Measurements from ENCODE around the gene TRABD.

Gene TRABD

GRCh38 chr22:50184004-50184901, 1.5 kb upstream of the TRABD start:
- peaks cover 22% of the 10 kb centered on the region for H4K20me1 ChIP-seq (ENCODE audit: insufficient read depth, low read length)
- no peak overlapping the region for H3K9ac ChIP-seq (ENCODE audit: low read depth, low read length)
- H3K4me2 ChIP-seq (ENCODE audit: insufficient read depth, low read length) = no peak overlapping the region
- ATAC-seq (ENCODE audit: insufficient read depth, low read depth) (no peak), DNase-seq (no peak)
- peaks cover 11% of the 10 kb centered on the region for H3K36me3 ChIP-seq (ENCODE audit: insufficient read depth, low read length)
- TF ChIP-seq CTCF (IDR thresholded peaks at IDR 0.05; ENCODE audit: borderline replicate concordance, extremely low read depth, low read length, poor library complexity, severe bottlenecking) = no peak
- no peak for TF ChIP-seq EZH2 (IDR thresholded peaks at IDR 0.05; ENCODE audit: borderline replicate concordance, low read depth, low read length, severe bottlenecking)
- no peak overlapping the region for H3K27ac ChIP-seq (ENCODE audit: low read length)
- no peak overlapping the region for H2AFZ ChIP-seq (ENCODE audit: low read depth, low read length)
- no peak overlapping the region for H3K4me3 ChIP-seq (ENCODE audit: low read depth in 1 of 2, low read length in 2 of 2)
- H3K9me3 ChIP-seq (ENCODE audit: insufficient read depth, low read length, severe bottlenecking) = no peaks in the 10 kb centered on the region
- H3K4me1 ChIP-seq (ENCODE audit: insufficient read depth, low read length) = peaks cover 32% of the 10 kb centered on the region
- H3K27me3 ChIP-seq (ENCODE audit: insufficient read depth, low read length, poor library complexity) = no peaks in the 10 kb centered on the region
- H3K79me2 ChIP-seq (ENCODE audit: insufficient read depth, low read length) = peaks cover 36% of the 10 kb centered on the region

- no peak for DNase-seq
Observed at GRCh38 chr22:50184902-50185374, 775 bp upstream of the TRABD start.

GRCh38 chr22:50186181-50186714, 535 bp downstream of the TRABD start:
- ATAC-seq (ENCODE audit: insufficient read depth, low read depth) (0 out of 3 replicates have a peak, but pooled peaks have one; percentile 6), DNase-seq (peak; percentile 29)
- no peak overlapping the region for H2AFZ ChIP-seq (ENCODE audit: low read depth, low read length)
- peak overlapping the region; percentile 80 for H3K9ac ChIP-seq (ENCODE audit: low read depth, low read length)
- H3K27ac ChIP-seq (ENCODE audit: low read length) = peak overlapping the region; percentile 78
- H3K4me3 ChIP-seq (ENCODE audit: low read depth in 1 of 2, low read length in 2 of 2) = peak overlapping the region; percentile 69 to 89; a peak in 3 of 4 replicates
- peaks cover 49% of the 10 kb centered on the region for H3K79me2 ChIP-seq (ENCODE audit: insufficient read depth, low read length)
- no peaks in the 10 kb centered on the region for H3K9me3 ChIP-seq (ENCODE audit: insufficient read depth, low read length, severe bottlenecking)
- H3K4me1 ChIP-seq (ENCODE audit: insufficient read depth, low read length) = peaks cover 51% of the 10 kb centered on the region
- TF ChIP-seq CTCF (IDR thresholded peaks at IDR 0.05; ENCODE audit: borderline replicate concordance, extremely low read depth, low read length, poor library complexity, severe bottlenecking) = no peak
- TF ChIP-seq EZH2 (IDR thresholded peaks at IDR 0.05; ENCODE audit: borderline replicate concordance, low read depth, low read length, severe bottlenecking) = no peak
- H3K27me3 ChIP-seq (ENCODE audit: insufficient read depth, low read length, poor library complexity) = no peaks in the 10 kb centered on the region
- H3K36me3 ChIP-seq (ENCODE audit: insufficient read depth, low read length) = peaks cover 18% of the 10 kb centered on the region
- H3K4me2 ChIP-seq (ENCODE audit: insufficient read depth, low read length) = peak overlapping the region; percentile 90
- H4K20me1 ChIP-seq (ENCODE audit: insufficient read depth, low read length) = peaks cover 42% of the 10 kb centered on the region

More at GRCh38 chr22:50184902-50185374, 775 bp upstream of the TRABD start:
- peaks cover 38% of the 10 kb centered on the region for H3K4me1 ChIP-seq (ENCODE audit: insufficient read depth, low read length)
- TF ChIP-seq CTCF (IDR thresholded peaks at IDR 0.05; ENCODE audit: borderline replicate concordance, extremely low read depth, low read length, poor library complexity, severe bottlenecking) (no peak), EZH2 (IDR thresholded peaks at IDR 0.05; ENCODE audit: borderline replicate concordance, low read depth, low read length, severe bottlenecking) (no peak)
- peak overlapping the region in 1 of 2 experiments; percentile 69; a peak in 2 of 4 replicates for H3K4me3 ChIP-seq (ENCODE audit: low read depth in 1 of 2, low read length in 2 of 2)
- peak overlapping the region; percentile 61 for H3K9ac ChIP-seq (ENCODE audit: low read depth, low read length)
- peak overlapping the region; percentile 92 for H3K27ac ChIP-seq (ENCODE audit: low read length)
- H3K9me3 ChIP-seq (ENCODE audit: insufficient read depth, low read length, severe bottlenecking) = no peaks in the 10 kb centered on the region
- peak overlapping the region; percentile 98 for H2AFZ ChIP-seq (ENCODE audit: low read depth, low read length)
- H3K79me2 ChIP-seq (ENCODE audit: insufficient read depth, low read length) = peaks cover 43% of the 10 kb centered on the region
- H3K36me3 ChIP-seq (ENCODE audit: insufficient read depth, low read length) = peaks cover 15% of the 10 kb centered on the region
- no peaks in the 10 kb centered on the region for H3K27me3 ChIP-seq (ENCODE audit: insufficient read depth, low read length, poor library complexity)
- no peak for ATAC-seq (ENCODE audit: insufficient read depth, low read depth)
- peak overlapping the region; percentile 84 for H3K4me2 ChIP-seq (ENCODE audit: insufficient read depth, low read length)
- peaks cover 29% of the 10 kb centered on the region for H4K20me1 ChIP-seq (ENCODE audit: insufficient read depth, low read length)
